Measurements from ENCODE around the gene NFATC1.

DNA sequence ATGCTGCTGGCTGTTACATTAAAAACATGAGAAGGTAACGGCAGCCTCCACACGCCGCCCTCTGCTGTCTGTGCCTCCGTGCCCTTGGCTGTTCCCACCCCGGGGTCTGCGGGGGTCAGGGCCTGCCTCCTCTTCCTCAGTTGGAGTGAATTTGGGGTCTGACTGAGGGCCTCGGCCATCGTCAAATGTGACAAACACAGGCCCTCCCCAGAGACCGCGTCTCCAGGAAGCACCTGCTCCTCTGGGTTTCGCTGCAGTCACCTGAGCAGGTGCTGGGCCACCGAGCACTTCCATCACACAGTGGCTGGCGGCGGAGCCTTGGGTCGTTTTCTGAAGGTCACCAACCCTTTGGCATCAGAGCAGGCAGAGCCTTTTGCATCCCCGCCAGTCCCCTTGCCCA lies 70.9 kb downstream of the NFATC1 start:
- TF ChIP-seq CTCF (IDR thresholded peaks at IDR 0.05) (no peak), POLR2A (IDR thresholded peaks at IDR 0.05) (no peak)

Measured in transverse colon (tissue), 3 donors.